ENCODE measurements around the gene FGF1.

- no peak for TF ChIP-seq CTCF (IDR thresholded peaks at IDR 0.05)
- no peak for TF ChIP-seq POLR2AphosphoS5 (IDR thresholded peaks at IDR 0.05; ENCODE audit: low read depth, low read length)
- TF ChIP-seq SIN3A (IDR thresholded peaks at IDR 0.05; ENCODE audit: borderline replicate concordance, insufficient read depth, low read depth, low read length): no peak
Observed at GRCh38 chr5:142671266-142671665, 14.6 kb downstream of the FGF1 start.

Measured in Panc1 (cell line).